Common myeloid progenitor, CD34-positive (primary cell): ENCODE data around the gene MEGF6.

Experiments used
- CTCF ChIA-PET: fragments of 350-600 bp; sonication (Branson Sonifier 250); formaldehyde crosslinking; loops from one replicate; lab custom pipeline; 2021; ENCODE audit warnings: antibody characterized with exemption; lab: Charles Lee
- POLR2A ChIA-PET: fragments of 350-600 bp; sonication (Branson Sonifier 250); formaldehyde crosslinking; loops from one replicate; lab custom pipeline; 2021; ENCODE audit warnings: antibody characterized with exemption; lab: Charles Lee
- DNase-seq, 3 donors: peaks; one replicate each; pipeline versions ENCODE4 v3.0.0 to v3.0.0-alpha.2; 2013
- H3K27ac ChIP-seq, 2 experiments: 1 replicate in 1 of 2; 2 replicates in 1 of 2; pipeline ENCODE4 v1.7.0; 2013; ENCODE audit warnings: inconsistent platforms in 2 of 2, low read length in 2 of 2, mild to moderate bottlenecking in 2 of 2, low read depth in 1 of 2, moderate library complexity in 1 of 2; ENCODE audit not compliant: severe bottlenecking in 2 of 2, insufficient read depth in 1 of 2, poor library complexity in 1 of 2
- H3K27me3 ChIP-seq, 5 experiments: replicated peaks in 2 of 5; 1 replicate in 3 of 5; 2 replicates in 2 of 5; pipeline versions ENCODE4 v1.6.1 to v1.7.0; 2013; ENCODE audit warnings: low read length in 4 of 5, mild to moderate bottlenecking in 2 of 5, moderate library complexity in 2 of 5, inconsistent platforms in 1 of 5; ENCODE audit not compliant: insufficient read depth in 5 of 5, control insufficient read depth in 4 of 5
- H3K36me3 ChIP-seq, 4 experiments: 1 replicate in 2 of 4; 2 replicates in 2 of 4; pipeline versions ENCODE4 v1.6.1 to v1.7.0; 2013; ENCODE audit warnings: low read length in 3 of 4, control low read depth in 1 of 4, mild to moderate bottlenecking in 1 of 4; ENCODE audit not compliant: control insufficient read depth in 4 of 4, insufficient read depth in 4 of 4
- H3K4me1 ChIP-seq, 4 experiments: 1 replicate in 3 of 4; 2 replicates in 1 of 4; pipeline versions ENCODE4 v1.6.1 to v1.7.1; 2013; ENCODE audit warnings: low read length in 3 of 4, mild to moderate bottlenecking in 3 of 4, control low read depth in 1 of 4, inconsistent platforms in 1 of 4, moderate library complexity in 1 of 4; ENCODE audit not compliant: control insufficient read depth in 4 of 4, insufficient read depth in 4 of 4; ENCODE audit errors: control extremely low read depth in 1 of 4
- H3K4me3 ChIP-seq, 7 experiments: 1 replicate in 4 of 7; 2 replicates in 3 of 7; pipeline versions ENCODE4 v1.5.1 to v1.7.0; 2013; ENCODE audit warnings: mild to moderate bottlenecking in 7 of 7, low read length in 6 of 7, moderate library complexity in 6 of 7, inconsistent platforms in 2 of 7, low read depth in 2 of 7, control low read depth in 1 of 7; ENCODE audit not compliant: insufficient read depth in 4 of 7, control insufficient read depth in 1 of 7; ENCODE audit errors: extremely low read depth in 1 of 7
- H3K9me3 ChIP-seq, 5 experiments: 1 replicate in 4 of 5; 2 replicates in 1 of 5; pipeline versions ENCODE4 v1.6.1 to v1.7.1; 2013; ENCODE audit warnings: low read length in 4 of 5, mild to moderate bottlenecking in 2 of 5, inconsistent platforms in 1 of 5, low read depth in 1 of 5, moderate library complexity in 1 of 5; ENCODE audit not compliant: control insufficient read depth in 4 of 5, insufficient read depth in 2 of 5; ENCODE audit errors: control extremely low read depth in 1 of 5
- WGBS: methylation state at CpG from one replicate; pipeline ENCODE4 v1.1.5; 2013; ENCODE audit not compliant: insufficient coverage; 5-methylcytosine and 5-hydroxymethylcytosine counted together

MEGF6 gene

DNA sequence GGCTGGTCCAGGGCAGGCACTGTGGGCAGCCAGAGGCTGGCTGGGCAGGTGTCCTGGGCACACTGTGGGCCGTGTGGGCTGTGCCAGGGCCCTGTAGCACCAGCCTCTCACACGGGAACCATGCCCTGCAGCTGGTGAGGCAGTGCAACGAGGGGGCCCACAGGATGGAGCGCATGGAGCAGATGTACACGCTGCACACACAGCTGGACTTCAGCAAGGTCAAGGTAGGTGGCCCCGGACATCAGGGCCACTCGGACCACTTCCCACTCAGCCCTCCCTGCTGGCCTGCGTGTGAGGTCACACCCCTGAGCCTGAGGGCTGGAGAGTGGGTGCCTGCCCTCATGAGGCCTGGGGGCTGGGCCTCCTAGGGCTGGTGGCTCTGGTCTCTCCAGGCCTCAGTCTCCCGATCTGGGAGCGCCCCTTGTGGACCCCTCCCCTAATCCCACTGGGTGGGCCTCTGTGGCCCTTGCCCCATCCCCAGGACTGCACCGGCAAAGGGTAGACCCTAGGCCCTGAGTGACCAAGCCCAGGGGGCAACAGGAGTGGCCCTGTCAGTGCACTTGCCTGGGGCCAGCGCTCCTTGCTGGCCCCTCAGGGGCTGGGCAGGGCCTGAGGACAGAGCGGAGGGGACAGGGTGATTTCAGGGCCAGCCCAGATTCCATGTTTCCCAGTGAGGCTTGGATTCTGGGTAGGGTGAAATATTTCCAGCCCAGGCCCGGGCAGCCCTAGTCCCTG lies 135.3 kb downstream of the MEGF6 start:
- H3K4me3 ChIP-seq = no peak overlapping the region
- peaks cover 0 to 5% (median 0%) of the 10 kb centered on the region in 4 experiments for H3K4me1 ChIP-seq
- H3K36me3 ChIP-seq = no peaks in the 10 kb centered on the region
- no peak for DNase-seq
- ChIA-PET CTCF (no interaction called here), POLR2A (no interaction called here)
- H3K27ac ChIP-seq = no peak overlapping the region
- peaks cover 0 to 18% (median 0%) of the 10 kb centered on the region in 5 experiments for H3K27me3 ChIP-seq
- no peaks in the 10 kb centered on the region for H3K9me3 ChIP-seq
- 97% methylated on average over 10 of the region's 14 CpGs for WGBS

- Histone ChIP-seq H3K4me3 (no peak overlapping the region), H3K4me1 (peaks cover 0 to 5% (median 0%) of the 10 kb centered on the region in 4 experiments), H3K27ac (no peak overlapping the region), H3K9me3 (no peaks in the 10 kb centered on the region), H3K27me3 (peaks cover 0 to 5% (median 0%) of the 10 kb centered on the region in 5 experiments), H3K36me3 (no peaks in the 10 kb centered on the region)
- POLR2A ChIA-PET = no interaction called here
- WGBS = 79% methylated on average over 9 of the region's 10 CpGs
- DNase-seq = no peak
- CTCF ChIA-PET = no interaction called here
Measured at GRCh38 chr1:3474421-3474820, 136.9 kb downstream of the MEGF6 start.

DNA sequence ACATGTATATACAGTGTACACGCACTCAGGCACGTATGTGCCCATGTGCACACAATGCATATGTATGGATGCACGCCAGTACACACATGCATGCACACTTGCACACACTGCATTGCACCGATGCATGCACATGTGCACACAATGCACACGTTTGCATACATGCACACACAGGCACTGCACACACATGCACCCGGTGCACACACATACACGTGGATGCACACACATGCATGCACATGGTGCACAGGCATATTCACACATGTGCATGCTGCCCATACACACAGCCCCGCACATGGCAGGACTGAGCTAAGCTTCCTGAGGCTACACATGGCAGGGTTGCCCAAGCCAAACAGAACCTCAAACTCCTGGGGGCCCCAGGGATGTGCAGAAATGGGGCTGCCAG lies 137.3 kb downstream of the MEGF6 start:
- Histone ChIP-seq H3K9me3 (no peaks in the 10 kb centered on the region), H3K4me1 (peaks cover 0 to 5% (median 0%) of the 10 kb centered on the region in 4 experiments), H3K27ac (no peak overlapping the region), H3K4me3 (no peak overlapping the region), H3K27me3 (peaks cover 0 to 2% (median 0%) of the 10 kb centered on the region in 5 experiments), H3K36me3 (no peaks in the 10 kb centered on the region)
- ChIA-PET POLR2A (no interaction called here), CTCF (interaction anchor here (3.2 kb wide), 1 partner anchor 21 kb away, joined by 23 read pairs; no protein-coding TSS in a partner anchor)
- DNase-seq = no peak
- 94% methylated on average over 8 of the region's 8 CpGs for WGBS

- no peak for DNase-seq
- H3K9me3 ChIP-seq = no peaks in the 10 kb centered on the region
- H3K4me3 ChIP-seq = no peak overlapping the region
Measured at GRCh38 chr1:3473381-3473844, 137.9 kb downstream of the MEGF6 start.

GRCh38 chr1:3472906-3473305 lies 138.4 kb downstream of the MEGF6 start:
- CTCF ChIA-PET = interaction anchor here (1.6 to 3.2 kb wide), 3 partner anchors 9 to 20 kb away, joined by 6 to 23 read pairs (median 7); no protein-coding TSS in a partner anchor

More at GRCh38 chr1:3473381-3473844, 137.9 kb downstream of the MEGF6 start:
- peaks cover 0 to under 1% (median 0%) of the 10 kb centered on the region in 5 experiments for H3K27me3 ChIP-seq
- no peaks in the 10 kb centered on the region for H3K36me3 ChIP-seq
- CTCF ChIA-PET = interaction anchor here (1.6 to 3.2 kb wide), 2 partner anchors 9 to 20 kb away, joined by 6 to 23 read pairs; no protein-coding TSS in a partner anchor
- POLR2A ChIA-PET = no interaction called here
- H3K27ac ChIP-seq = no peak overlapping the region
- 95% methylated on average over 10 of the region's 20 CpGs for WGBS
- H3K4me1 ChIP-seq = peaks cover 0 to 5% (median 0%) of the 10 kb centered on the region in 4 experiments

DNA sequence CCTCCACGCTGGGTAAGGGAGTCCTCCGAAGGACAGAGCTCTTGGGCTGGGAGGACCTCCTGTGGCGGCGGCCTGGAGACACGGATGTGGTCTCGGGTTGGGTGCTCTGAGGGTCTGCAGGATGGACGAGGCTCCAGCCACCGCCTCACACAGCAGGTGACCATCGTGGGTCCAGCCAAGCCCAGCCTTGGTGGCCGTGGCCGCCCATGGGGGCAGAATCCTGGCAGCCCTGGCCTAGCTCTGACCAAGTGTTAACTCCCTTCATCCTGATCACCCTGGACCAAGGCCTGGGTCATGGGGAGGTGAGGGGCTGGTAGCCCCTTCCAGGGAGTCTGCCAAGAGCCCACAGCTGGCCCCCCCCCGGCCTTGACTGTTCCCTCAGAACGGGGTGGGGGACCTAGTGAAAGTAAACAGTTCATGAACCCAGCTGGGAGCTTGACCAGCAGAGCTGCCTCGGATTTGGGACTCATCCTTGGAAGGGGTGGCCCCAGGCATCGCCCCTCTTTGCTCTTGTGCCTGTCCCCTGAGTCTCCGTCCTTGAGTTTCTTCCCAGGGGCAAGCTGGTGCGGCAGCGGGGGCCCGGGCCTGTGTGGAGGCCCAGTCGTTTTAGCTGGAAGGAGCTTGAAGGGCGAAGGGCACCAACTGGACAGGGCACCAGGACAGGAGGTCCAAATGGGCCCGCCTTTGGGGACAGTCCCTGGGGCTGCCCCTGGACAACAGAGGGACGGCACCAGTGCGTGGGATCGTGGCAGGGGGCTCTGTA lies 139.0 kb downstream of the MEGF6 start:
- no peak overlapping the region for H3K4me3 ChIP-seq
- ChIA-PET CTCF (interaction anchor here (1.0 to 3.2 kb wide), 7 partner anchors 10 to 30 kb away, joined by 3 to 23 read pairs (median 4); partner anchors contain the start of gene ARHGEF16), POLR2A (no interaction called here)

More at GRCh38 chr1:3472906-3473305, 138.4 kb downstream of the MEGF6 start:
- POLR2A ChIA-PET = no interaction called here
- H3K27ac ChIP-seq = no peak overlapping the region
- H3K36me3 ChIP-seq = no peaks in the 10 kb centered on the region
- peaks cover 0 to 5% (median 0%) of the 10 kb centered on the region in 4 experiments for H3K4me1 ChIP-seq
- no peak for DNase-seq
- H3K27me3 ChIP-seq = no peaks in the 10 kb centered on the region
- no peaks in the 10 kb centered on the region for H3K9me3 ChIP-seq
- WGBS = 100% methylated on average over 14 of the region's 17 CpGs
- H3K4me3 ChIP-seq = no peak overlapping the region

More for the DNA sequence above, 139.0 kb downstream of the MEGF6 start:
- H3K27ac ChIP-seq = no peak overlapping the region
- H3K36me3 ChIP-seq = no peaks in the 10 kb centered on the region
- WGBS = 87% methylated on average over 20 of the region's 25 CpGs
- DNase-seq = no peak
- peaks cover 0 to 5% (median 0%) of the 10 kb centered on the region in 4 experiments for H3K4me1 ChIP-seq
- H3K27me3 ChIP-seq = no peaks in the 10 kb centered on the region
- H3K9me3 ChIP-seq = no peaks in the 10 kb centered on the region
